Epithelial cell of prostate (primary cell): ENCODE results near the gene COG2.
"Not testable (repeated sequence)": the region's sequence is repeated elsewhere in the genome, so short reads cannot be mapped to it uniquely, and the experiment has no call there.

Experiments used
- DNase-seq: peaks from one replicate; pipeline ENCODE4 v3.0.0-alpha.2; 2011; ENCODE audit warnings: low read depth, low spot score
- H3K27ac ChIP-seq: fragments of 450-650 bp; 2 replicates; pipeline ENCODE4 v1.5.1; 2017; ENCODE audit warnings: mild to moderate bottlenecking

COG2 gene, protein sequence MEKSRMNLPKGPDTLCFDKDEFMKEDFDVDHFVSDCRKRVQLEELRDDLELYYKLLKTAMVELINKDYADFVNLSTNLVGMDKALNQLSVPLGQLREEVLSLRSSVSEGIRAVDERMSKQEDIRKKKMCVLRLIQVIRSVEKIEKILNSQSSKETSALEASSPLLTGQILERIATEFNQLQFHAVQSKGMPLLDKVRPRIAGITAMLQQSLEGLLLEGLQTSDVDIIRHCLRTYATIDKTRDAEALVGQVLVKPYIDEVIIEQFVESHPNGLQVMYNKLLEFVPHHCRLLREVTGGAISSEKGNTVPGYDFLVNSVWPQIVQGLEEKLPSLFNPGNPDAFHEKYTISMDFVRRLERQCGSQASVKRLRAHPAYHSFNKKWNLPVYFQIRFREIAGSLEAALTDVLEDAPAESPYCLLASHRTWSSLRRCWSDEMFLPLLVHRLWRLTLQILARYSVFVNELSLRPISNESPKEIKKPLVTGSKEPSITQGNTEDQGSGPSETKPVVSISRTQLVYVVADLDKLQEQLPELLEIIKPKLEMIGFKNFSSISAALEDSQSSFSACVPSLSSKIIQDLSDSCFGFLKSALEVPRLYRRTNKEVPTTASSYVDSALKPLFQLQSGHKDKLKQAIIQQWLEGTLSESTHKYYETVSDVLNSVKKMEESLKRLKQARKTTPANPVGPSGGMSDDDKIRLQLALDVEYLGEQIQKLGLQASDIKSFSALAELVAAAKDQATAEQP

DNA sequence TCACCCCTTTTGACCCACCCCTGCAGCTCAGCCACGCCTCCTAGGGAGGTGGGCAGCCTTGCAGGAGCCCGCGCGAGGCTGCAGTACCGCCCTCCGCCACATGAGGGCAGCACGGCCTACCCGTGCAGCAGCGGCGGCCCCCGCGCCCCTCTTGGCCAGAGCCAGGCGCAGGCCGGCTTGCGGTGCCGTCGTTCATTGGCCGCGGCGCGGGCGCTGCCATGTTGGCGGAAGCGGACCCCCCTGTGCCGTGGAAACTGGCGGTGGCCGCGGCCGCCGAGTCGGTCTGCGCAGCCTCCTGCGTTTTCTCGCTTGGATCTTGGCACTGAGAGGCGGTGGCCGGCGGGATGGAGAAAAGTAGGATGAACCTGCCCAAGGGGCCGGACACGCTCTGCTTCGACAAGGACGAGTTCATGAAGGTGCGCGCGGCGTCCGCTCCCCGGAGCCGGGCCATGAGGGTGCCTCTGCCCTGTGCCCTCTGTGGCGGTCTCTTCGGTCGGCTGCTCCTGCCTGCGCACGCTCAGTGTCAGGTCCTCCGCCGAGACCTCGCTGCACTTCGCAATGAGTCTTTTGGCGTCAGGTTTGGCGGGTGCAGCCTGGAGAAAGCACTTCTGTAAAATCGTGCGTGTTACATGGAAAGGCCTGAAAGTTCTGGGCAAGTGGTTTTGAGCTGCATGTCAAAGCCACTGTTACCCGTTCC, at the start of gene COG2:
COG2 (plus strand) TSS at position 219 of the 697 bp plus-strand sequence; CDS start at position 345, 126 bp downstream.
- DNase-seq: peak; percentile 43

DNA sequence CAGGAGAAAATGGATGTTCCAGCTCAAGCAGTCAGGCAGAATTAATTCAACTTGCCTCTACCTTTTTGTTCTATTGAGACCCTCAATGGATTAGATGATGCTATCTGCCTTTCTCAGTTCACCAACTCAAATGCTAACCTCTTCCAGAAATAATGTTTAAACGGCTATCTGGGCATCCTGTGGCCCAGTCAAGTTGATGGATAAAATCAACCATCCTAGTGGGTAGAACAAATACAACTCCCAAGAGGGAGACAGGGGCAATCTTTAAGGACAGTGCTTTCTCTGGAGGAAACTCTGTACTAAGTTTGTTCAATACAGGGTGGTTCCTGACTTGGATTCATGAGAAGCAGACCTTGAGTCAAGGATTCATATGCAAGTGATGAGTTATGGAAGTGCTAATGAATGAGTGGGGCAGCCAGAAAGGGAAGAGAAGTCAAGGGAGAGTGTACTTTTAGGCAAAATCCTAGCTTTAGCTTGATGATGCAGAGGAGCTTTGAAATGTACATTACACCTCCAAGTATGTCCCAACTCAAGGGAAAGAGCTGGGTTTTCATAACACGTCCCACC, 49.4 kb upstream of the COG2 start:
- no peak overlapping the region for H3K27ac ChIP-seq
- DNase-seq: no peak

More for the DNA sequence above, at the start of gene COG2:
- H3K27ac ChIP-seq: peak within 1 kb of the TSS; percentile 63

DNA sequence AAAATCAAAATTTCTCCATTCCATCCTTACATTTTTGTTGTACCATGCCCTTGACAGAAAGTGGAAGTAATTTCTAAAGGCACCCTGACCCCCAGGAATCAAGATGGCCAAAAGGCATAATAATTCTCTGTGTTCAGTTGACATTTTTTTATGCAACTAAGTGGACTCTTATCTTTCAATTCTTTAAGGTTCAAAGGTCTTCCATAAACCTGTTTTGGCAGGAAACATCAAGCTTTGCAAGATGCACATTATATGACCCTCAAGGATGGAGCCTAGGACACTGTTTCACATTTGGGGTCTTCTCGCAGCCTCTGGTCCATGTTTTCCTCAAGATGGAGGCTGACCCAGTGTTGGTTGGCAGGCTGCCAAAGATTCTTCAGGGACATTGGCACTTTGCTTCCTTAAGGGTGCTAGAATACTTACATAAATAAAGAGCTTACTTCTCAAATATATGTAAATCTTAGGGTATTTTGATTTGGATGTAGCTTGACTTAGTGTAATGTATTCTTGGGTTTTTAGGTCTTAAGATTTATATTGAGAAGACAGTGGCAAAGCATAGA, 48.0 kb upstream of the COG2 start:
- DNase-seq: no peak
- no peak overlapping the region for H3K27ac ChIP-seq

DNA sequence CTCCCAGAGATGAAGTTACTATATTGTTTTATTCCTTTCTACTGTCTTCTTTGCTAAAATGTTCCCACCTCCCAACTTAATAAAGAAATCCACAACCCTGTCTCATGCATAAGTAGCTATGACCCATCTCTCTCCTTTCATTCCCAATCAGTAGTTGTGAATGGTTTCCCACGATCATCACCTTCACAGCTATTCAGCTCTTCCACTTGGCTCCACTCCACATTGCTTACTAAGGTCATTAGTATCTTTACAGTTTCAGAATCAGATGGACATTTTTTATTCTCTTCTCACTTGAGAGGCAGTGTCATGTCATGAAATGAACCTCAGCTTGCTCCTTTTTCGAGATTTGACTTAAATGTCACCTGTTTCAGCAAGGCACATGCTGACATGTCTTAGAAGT, 47.1 kb upstream of the COG2 start:
- no peak for DNase-seq
- no peak overlapping the region for H3K27ac ChIP-seq

DNA sequence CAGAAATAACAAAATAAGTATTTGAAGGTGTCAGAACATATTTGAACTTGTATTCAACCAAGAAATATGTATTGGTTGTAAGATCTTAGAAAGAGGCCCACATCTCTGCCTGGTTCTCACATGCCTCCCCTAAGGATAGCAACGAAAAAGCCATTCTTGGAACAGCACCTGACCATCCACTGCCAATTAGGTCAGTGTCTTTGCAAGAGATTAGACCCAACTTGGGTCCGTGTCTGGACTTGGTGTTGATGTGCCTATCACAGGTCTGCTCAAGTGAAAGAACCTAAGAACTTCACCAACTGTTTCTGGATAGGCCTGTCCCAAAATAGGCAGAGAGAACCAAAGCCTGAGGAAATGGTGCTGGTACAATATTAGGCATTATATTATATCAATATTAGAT, 46.0 kb upstream of the COG2 start:
- H3K27ac ChIP-seq: no peak overlapping the region
- DNase-seq: no peak

DNA sequence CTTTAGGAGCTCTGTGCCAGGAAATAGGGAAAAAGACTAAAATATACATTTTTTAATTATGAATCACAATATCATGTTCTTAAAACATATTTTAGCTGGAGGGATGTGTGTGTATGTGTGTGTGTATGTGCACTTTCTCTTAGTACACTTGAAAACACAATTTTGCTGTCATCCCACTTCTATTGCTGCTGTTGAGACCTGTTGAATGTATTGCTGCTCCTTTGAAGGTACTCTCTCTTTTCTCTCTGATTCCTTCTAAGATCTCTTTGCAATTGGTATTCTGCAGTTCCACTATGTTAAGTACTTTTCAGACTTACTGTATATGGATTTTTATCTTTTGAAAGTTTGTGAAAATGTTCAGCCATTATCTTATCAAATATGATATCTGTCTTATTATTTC, 43.5 kb upstream of the COG2 start:
- H3K27ac ChIP-seq: no peak overlapping the region
- no peak for DNase-seq

DNA sequence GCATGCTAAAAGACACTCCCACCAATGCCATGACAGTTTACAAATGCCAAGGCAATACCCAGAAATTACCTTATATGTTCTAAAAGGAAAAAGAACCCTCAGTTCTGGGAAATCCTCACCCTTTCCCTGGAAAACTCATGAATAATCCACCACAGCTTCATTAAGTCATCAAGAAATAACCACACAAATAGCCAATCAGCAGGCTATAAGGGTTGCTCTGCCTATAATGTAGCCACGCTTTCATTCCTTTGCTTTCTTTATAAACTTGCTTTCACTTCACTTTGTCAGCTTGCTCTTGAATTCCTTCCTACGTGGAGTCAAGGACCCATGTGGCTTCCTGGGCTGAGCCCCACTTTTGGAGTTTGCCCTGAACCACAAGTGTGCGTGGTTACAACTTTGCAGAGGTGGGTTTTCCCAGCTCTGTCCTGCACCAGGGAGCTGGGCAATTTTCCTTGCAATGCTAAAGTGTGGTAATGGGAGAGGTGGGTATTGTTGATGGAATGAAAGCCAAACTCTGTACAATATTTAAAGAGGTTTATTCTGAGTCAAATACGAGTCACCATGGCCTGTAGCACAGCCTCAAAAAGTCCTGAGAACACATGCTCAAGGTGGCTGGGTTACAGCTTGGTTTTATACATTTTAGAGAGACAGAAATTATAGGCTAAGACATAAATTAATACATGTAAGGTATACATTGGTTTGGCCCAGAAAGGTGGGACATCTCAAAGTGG, 42.2 kb upstream of the COG2 start:
- peak overlapping the region; percentile 56 for H3K27ac ChIP-seq
- no peak for DNase-seq

DNA sequence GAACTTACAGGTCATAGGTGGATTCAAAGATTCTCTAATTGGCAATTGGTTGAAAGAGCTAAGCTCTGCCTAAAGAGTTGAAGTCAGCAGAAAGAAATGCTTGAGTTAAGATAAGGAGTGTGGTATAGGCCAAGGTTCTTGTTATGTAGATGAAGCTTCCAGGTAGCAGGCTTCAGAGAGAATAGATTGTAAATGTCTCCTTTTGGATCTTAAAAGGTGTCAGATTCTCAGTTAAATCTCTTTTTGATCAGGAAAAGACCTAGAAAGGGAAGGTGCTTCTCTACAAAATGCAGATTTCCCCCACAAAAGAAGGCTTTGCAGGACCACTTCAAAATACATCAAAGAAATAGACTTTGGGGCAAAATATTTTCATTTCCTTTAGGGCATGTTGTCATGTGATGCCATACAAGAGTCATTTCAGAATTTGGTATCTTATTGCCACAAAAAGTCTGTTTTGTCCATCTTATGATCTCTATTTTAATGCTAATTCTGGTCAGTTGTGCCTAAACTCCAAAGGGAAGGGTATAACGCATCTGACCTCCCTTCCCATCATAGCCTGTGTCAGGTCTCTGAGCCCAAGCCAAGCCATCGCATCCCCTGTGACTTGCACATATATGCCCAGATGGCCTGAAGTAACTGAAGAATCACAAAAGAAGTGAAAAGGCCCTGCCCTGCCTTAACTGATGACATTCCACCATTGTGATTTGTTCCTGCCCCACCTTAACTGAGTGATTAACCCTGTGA, 41.5 kb upstream of the COG2 start:
- H3K27ac ChIP-seq: peak overlapping the region; percentile 56
- DNase-seq: not testable (repeated sequence)

DNA sequence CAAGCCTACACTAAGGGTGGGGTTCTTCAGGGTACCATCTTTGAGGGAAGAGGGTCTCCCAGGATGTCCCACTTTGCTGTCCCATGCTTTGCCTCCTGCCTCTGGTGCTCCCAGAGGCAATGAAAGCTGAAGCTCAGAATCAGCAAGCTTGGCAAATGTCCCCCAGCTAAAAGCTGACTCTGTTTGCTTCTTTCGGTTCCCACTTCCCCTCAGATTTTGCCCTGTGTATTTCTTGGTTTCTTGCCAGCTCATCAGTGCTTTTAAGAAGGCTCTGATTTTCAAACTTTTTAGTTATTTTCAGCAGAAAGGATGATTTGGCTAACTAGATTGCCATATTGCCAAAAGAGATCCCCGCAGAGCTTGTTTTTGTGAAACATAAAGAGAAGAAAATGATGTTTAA, 33.1 kb upstream of the COG2 start:
- no peak overlapping the region for H3K27ac ChIP-seq
- no peak for DNase-seq

DNA sequence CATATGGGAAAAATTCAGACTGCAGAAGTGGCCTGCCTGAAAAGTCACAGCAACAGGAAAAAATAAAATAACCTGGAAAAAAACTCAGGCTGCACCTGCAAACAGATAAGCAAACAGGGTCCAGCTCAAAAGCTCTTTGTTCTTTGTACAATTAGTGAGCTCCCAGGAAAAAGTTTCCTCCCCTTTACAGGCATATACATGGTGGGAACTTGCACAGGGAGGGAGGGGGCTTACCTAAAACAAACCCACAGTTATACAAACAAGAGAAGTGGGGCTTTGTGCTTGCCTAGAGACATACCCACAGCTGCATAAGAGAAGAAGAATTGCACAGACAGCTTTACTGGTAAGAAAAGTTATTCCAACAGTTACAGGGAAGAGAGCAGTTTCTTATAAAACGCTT, 31.7 kb upstream of the COG2 start:
- DNase-seq: no peak
- no peak overlapping the region for H3K27ac ChIP-seq

DNA sequence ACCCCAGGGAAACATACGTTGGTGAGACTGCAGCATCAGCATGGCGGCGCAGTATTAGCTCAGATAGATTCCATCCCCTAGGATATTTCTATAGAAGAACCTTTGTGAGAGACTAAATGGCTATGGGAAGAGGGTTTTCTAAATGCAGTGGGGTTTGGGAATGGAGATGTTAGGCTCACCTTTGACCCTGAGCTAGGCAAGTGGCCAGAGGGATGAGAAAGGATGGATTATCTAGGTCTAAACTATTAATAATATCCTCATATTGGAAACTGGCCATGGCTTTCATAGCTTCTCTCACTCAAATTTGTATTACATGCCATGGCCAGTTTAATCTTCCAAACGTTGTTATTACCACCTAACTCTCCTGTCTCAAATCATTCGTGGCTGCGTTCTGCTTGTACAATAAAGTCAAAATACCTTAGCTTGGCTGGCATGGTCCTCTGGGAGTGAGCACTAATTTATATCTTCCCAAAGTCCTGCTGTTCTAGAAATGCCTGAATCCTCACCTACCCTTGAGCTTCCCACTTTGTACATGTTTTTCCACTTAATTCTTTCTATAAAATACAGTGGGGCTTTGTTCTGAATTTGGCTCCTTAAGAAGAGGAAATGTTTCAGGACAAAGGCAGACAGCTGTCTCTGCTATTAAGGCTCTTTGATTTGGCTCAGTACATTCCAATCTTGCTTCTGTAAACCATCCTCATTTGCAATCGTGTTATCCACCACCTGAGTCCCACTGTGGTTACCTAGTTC, 31.0 kb upstream of the COG2 start:
- no peak overlapping the region for H3K27ac ChIP-seq
- no peak for DNase-seq

DNA sequence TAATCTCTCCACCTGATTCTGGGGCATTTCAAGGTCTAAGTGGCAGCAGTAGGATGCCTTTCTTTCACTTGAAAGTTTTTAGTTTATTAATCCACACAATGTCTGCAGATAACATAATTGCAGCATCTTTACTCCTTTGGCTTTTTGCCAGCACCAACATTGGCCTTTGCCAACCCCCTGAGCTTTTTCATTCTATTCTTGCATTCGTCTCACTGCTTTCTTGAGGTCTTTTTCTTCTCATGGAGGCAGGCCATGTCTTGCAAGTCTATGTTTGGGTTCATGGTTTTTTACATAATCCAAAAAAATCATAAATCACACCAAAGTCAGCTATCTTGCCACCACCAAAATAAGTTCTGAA, 30.4 kb upstream of the COG2 start:
- H3K27ac ChIP-seq: no peak overlapping the region
- DNase-seq: no peak

DNA sequence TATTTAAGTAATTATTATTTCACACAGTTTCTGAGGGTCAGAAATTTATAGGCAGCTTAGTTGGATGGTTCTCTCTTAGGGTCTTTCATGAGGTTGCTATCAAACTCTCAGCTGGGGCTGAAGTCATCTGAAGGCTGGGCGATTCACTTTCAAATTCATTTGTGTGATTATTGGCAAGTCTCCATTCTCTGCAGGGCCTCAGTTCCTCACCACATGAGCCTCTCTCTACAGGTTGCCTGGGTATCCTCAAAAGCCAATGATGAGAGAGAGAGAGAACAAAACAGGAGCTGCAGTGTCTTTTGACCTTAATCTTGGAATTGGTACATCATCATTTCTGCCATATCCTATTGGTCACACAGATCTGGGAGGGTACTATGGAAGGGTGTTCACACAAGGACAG, 29.6 kb upstream of the COG2 start:
- no peak overlapping the region for H3K27ac ChIP-seq
- DNase-seq: no peak

DNA sequence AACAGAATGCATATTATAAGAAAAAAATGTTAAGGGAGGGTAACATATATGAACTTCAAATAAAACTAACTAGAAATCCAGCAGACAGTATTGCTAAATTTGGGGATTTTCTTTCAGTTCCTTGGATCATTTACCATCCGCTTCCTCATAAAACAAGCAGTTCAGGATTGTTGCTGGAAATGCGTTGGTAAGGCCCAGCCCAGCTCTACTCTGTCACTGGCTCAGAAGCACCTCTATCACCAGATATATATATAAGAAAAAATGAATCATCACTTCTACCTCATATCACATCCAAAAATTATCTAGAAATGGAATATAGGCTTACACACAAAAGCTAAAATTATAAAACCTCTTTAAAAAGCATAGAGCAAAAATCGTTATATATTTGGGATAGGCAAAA, 28.2 kb upstream of the COG2 start:
- no peak overlapping the region for H3K27ac ChIP-seq
- DNase-seq: no peak

DNA sequence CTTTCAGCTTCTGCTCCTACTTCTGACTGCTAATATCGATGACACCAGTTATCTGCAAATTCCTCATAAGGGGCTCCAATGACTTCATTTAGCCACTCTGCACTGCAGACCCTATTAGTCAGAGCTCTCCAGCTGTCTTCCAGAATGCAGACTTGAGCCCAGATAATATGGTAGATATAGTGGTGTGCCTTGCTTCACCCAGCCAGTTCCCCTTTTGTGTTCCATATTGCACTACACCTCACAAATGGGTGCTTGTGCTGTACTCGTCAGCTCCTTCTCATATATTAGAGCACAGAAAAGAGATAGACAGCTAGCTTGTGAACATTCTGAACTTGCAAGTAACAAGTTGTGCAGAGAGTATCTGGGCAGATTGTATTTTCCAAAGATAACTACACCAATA, 23.7 kb upstream of the COG2 start:
- no peak for DNase-seq
- no peak overlapping the region for H3K27ac ChIP-seq

DNA sequence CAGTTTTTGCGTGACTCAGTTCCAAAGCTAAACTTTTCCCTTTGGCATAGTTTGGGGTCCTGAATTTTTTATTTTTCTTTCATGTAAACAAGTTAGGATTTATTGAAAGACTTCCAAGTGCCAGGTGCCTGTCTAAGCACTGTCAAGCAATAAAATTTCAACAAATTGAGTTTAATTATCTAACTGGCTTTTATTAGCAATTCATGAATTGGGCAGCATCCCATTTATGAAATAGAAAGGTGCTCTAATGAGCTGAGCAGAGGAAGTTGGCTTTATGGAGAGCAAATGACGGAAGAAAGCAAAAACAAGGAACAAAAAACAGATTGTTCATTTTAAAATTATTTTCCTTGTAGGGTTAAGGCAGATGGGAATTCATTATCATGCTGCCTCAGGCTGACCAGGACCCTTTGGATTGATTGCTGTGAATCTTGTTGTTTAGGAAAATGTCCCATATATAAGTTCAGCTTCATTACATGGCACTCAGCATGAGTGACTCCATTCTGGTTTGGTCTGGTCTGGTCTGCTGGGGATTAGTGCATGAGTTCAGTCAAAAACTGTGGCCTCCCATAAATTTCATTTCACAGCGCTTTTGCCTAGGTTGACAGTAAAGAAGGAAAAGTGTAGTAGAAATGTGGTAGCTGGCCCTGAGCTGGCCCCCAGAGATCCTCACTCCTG, 21.5 kb upstream of the COG2 start:
- no peak for DNase-seq
- H3K27ac ChIP-seq: no peak overlapping the region

DNA sequence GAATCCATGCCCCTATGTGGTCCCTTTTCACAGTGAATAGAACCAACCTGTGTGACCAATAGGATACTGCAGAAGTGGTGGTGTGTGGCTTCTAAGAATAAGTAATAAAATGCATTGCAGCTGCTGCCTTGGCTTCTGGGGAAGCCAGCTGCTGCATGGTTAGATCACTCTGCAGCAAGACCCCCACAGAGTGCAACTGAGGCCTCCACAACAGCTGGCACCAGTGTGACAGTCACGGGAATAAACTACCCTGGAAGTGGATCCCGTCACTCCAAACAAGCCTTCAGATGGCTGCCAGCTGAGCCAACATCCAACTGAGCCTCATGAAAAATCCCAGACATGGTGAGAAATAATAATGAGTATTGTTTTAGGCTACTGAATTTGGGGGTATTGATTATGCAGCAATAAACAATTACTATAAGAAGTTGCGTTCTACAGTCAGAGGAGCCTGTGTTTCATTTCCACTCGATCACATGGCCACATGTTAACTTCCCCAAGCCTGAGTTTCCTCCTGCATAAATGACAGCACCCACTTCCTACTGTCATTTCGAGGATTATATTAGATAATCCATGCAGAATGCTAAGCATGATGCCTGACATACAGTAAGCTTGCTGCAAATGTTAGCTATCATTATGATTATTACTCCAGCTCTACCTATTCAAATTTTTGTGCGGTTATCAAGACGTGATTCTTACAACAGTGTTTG, 20.8 kb upstream of the COG2 start:
- no peak for DNase-seq
- no peak overlapping the region for H3K27ac ChIP-seq
